T-cell (primary cell): ENCODE data around the gene RERE. TPM values are rescaled to one million over a fixed set of nuclear protein-coding genes. Genes with fewer than 3 reads are reported as not detected.
A peak's percentile ranks its signal among the peaks of the same experiment; 100 is the strongest.

Experiments
- ATAC-seq, 4 experiments: fragments of 200-7000 bp in 3 of 4; fragments of 150-1000 bp in 1 of 4; cut with Tn5 transposase; replicated peaks in 1 of 4; 1 replicate in 3 of 4; 2 replicates in 1 of 4; pipeline ENCODE4 v1.10.0; 2021; ENCODE audit warnings: moderate library complexity in 3 of 4, mild to moderate bottlenecking in 2 of 4, moderate number of reproducible peaks in 1 of 4
- CTCF ChIA-PET, 2 donors: fragments of 300-600 bp; sonication (Branson Sonifier 250); formaldehyde crosslinking; loops; one replicate each; lab custom pipeline; 2022; ENCODE audit warnings: antibody characterized with exemption in 2 of 2; lab: Charles Lee
- POLR2A ChIA-PET, 2 donors: fragments of 300-600 bp; sonication (Branson Sonifier 250); formaldehyde crosslinking; loops; one replicate each; lab custom pipeline; 2022; ENCODE audit warnings: antibody characterized with exemption in 2 of 2; lab: Charles Lee
- DNase-seq, 35 experiments: peaks; one replicate each; pipeline versions ENCODE4 v3.0.0 to v3.0.0-alpha.2; 2013 to 2023
- H3K27ac ChIP-seq: one replicate; pipeline ENCODE4 v1.5.1; 2013; ENCODE audit warnings: low read length
- H3K27me3 ChIP-seq, 2 experiments: replicated peaks in 1 of 2; 1 replicate in 1 of 2; 2 replicates in 1 of 2; pipeline versions ENCODE4 v1.6.1 to v1.7.0; 2013; ENCODE audit warnings: low read length in 1 of 2, mixed read lengths in 1 of 2; ENCODE audit not compliant: control insufficient read depth in 2 of 2, insufficient read depth in 2 of 2; ENCODE audit errors: extremely low read depth in 1 of 2
- H3K36me3 ChIP-seq, 2 donors: 1 replicate in 1 of 2; 2 replicates in 1 of 2; pipeline versions ENCODE4 v1.6.1 to v1.7.0; 2013; ENCODE audit warnings: low read length in 1 of 2; ENCODE audit not compliant: control insufficient read depth in 2 of 2, insufficient read depth in 1 of 2; ENCODE audit errors: extremely low read depth in 1 of 2
- H3K4me1 ChIP-seq, 2 experiments: 1 replicate in 1 of 2; 2 replicates in 1 of 2; pipeline versions ENCODE4 v1.6.1 to v1.7.0; 2013; ENCODE audit warnings: low read length in 2 of 2, mixed read lengths in 1 of 2; ENCODE audit not compliant: insufficient read depth in 2 of 2, control insufficient read depth in 1 of 2; ENCODE audit errors: extremely low read depth in 1 of 2
- H3K4me3 ChIP-seq, 2 donors: 1 replicate in 1 of 2; 2 replicates in 1 of 2; pipeline versions ENCODE4 v1.5.1 to v1.7.0; 2013; ENCODE audit warnings: mild to moderate bottlenecking in 2 of 2, low read length in 1 of 2, moderate library complexity in 1 of 2; ENCODE audit not compliant: control insufficient read depth in 1 of 2; ENCODE audit errors: extremely low read depth in 1 of 2
- H3K9me3 ChIP-seq: 2 replicates; pipeline ENCODE4 v1.7.0; 2013
- H3K27ac Mint-ChIP-seq, 2 donors: one replicate each; pipeline ENCODE4 v1.8.0; 2020 to 2021; ENCODE audit warnings: mild to moderate bottlenecking in 2 of 2, mixed read lengths in 2 of 2
- H3K27me3 Mint-ChIP-seq, 2 donors: one replicate each; pipeline ENCODE4 v1.8.0; 2021 to 2022; ENCODE audit warnings: mixed read lengths in 2 of 2
- H3K36me3 Mint-ChIP-seq: one replicate; pipeline ENCODE4 v1.8.0; 2021; ENCODE audit warnings: mixed read lengths
- H3K4me1 Mint-ChIP-seq, 3 donors: one replicate each; pipeline ENCODE4 v1.8.0; 2020 to 2022; ENCODE audit warnings: mixed read lengths in 3 of 3, mild to moderate bottlenecking in 1 of 3
- H3K4me3 Mint-ChIP-seq, 3 donors: one replicate each; pipeline ENCODE4 v1.8.0; 2020 to 2022; ENCODE audit warnings: mild to moderate bottlenecking in 3 of 3, mixed read lengths in 3 of 3, moderate library complexity in 3 of 3
- H3K9me3 Mint-ChIP-seq, 3 donors: one replicate each; pipeline ENCODE4 v1.8.0; 2020 to 2022; ENCODE audit warnings: mixed read lengths in 3 of 3
- WGBS: methylation state at CpG from one replicate; pipeline ENCODE4 v1.1.5; 2013; ENCODE audit warnings: missing lambda C conversion rate; ENCODE audit not compliant: insufficient coverage; 5-methylcytosine and 5-hydroxymethylcytosine counted together
- total RNA-seq, 35 experiments: library from RNA in 6 of 35; stranded (reverse) in 6 of 35; fragments of 120-200 nt in 1 of 35; gene quantifications; one replicate each; pipeline versions ENCODE4 v1.2.1 to v1.2.4 and lab custom pipeline; 2013 to 2026

RERE gene
- total RNA-seq, 5 donors from 2014 or later (not counting 1 experiment from before 2014, with no cell fraction given), result 85.1 to 116 (median 103) TPM

DNA sequence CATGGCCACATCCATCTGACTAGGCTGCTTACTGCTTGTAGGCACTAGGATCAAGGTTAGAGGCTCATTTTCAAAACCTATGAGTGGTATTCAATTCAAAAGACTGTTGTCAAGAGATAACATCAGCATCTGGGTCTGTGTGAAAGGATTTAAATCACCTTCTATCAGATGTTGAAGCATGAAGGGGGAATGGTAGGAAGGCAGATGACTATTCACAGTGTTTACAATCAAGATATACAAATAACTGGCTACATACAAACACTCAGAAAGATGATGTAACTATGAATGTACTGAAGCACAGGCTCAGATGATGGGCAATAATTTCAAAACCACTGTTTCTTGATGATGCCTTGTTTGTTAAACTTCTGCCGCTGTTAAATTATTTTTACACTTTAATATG lies 250.3 kb downstream of the RERE start:
- ChIA-PET POLR2A (no interaction called here), CTCF (no interaction called here)
- DNase-seq (no peak), ATAC-seq (no peak)
- H3K9me3 ChIP-seq, result no peaks in the 10 kb centered on the region
- no peaks in the 10 kb centered on the region for H3K27me3 ChIP-seq
- Mint-ChIP-seq H3K9me3 (no peaks in the 10 kb centered on the region), H3K4me3 (no peak overlapping the region), H3K27ac (no peak overlapping the region), H3K27me3 (no peaks in the 10 kb centered on the region), H3K4me1 (peaks cover 0 to 7% (median 6%) of the 10 kb centered on the region in 3 donors), H3K36me3 (no peaks in the 10 kb centered on the region)
- H3K36me3 ChIP-seq, result no peaks in the 10 kb centered on the region
- H3K4me1 ChIP-seq, result peaks cover 0 to 4% of the 10 kb centered on the region in 2 experiments
- no peak overlapping the region for H3K4me3 ChIP-seq
- no peak overlapping the region for H3K27ac ChIP-seq
- WGBS, result no CpG with 5 or more reads among the region's 1 CpG

DNA sequence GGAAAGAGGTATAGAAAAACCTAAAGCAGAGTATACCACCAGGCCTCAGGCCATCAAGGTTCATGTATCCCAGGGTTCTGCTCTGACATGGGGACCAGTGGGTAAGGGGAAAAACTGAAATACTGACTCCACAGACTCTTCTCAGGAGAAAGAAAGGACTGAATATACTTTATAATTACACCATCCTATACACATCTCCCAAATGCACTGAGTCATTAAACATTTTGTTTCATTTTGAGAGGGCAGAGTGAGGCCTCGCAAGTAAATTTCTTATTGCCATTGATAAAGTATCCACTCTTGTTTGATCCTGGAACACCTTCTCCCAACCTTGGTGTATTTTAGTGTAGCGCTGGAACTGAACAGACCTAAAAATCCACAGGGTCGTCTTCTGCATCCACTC lies 251.6 kb downstream of the RERE start:
- H3K4me3 Mint-ChIP-seq, result no peak overlapping the region
- Histone ChIP-seq H3K36me3 (no peaks in the 10 kb centered on the region), H3K27me3 (no peaks in the 10 kb centered on the region), H3K4me1 (no peaks in the 10 kb centered on the region), H3K4me3 (no peak overlapping the region), H3K9me3 (no peaks in the 10 kb centered on the region), H3K27ac (no peak overlapping the region)
- CTCF ChIA-PET, result interaction anchor here in 1 of 2 donors (0.6 kb wide), 1 partner anchor 292 kb away, joined by 3 read pairs; no protein-coding TSS in a partner anchor
- POLR2A ChIA-PET, result no interaction called here
- H3K36me3 Mint-ChIP-seq, result no peaks in the 10 kb centered on the region
- WGBS, result no CpG with 5 or more reads among the region's 3 CpGs
- DNase-seq (no peak), ATAC-seq (no peak)
- no peaks in the 10 kb centered on the region for H3K9me3 Mint-ChIP-seq
- H3K27ac Mint-ChIP-seq, result no peak overlapping the region
- no peaks in the 10 kb centered on the region for H3K27me3 Mint-ChIP-seq
- H3K4me1 Mint-ChIP-seq, result peaks cover 4 to 12% (median 9%) of the 10 kb centered on the region in 3 donors

DNA sequence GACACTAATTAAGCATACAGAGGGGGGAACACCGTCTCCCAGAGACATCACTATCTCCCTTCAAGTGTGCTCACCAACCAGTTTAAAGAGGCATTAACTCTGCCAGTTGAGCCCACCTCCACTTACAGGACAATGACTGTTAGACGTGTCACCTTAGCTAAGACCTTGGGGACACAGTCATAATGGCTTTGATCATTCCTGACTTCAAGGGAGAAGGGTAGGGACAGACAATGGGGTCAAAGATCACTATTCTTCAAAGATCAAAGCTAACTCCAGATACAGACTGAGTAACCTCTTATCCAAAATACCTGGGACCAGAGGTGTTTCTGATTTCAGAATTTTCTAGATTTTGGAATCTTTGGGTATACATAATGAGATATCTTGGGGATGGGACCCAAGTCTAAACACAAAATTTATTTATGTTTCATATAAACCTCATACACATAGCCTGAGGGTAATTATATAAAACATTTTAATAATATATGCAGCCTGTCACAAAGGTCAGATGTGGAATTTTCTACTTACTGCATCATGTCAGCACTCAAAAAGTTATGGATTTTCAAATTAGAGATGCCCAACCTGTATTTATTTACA lies 253.4 kb downstream of the RERE start:
- Histone ChIP-seq H3K9me3 (no peaks in the 10 kb centered on the region), H3K27ac (no peak overlapping the region), H3K4me1 (peaks cover 0 to 5% of the 10 kb centered on the region in 2 experiments), H3K36me3 (no peaks in the 10 kb centered on the region), H3K27me3 (no peaks in the 10 kb centered on the region), H3K4me3 (no peak overlapping the region)
- Mint-ChIP-seq H3K9me3 (no peaks in the 10 kb centered on the region), H3K36me3 (no peaks in the 10 kb centered on the region), H3K27ac (no peak overlapping the region), H3K4me3 (no peak overlapping the region), H3K27me3 (no peaks in the 10 kb centered on the region), H3K4me1 (peaks cover 7 to 16% (median 11%) of the 10 kb centered on the region in 3 donors)
- ATAC-seq (no peak), DNase-seq (no peak)
- ChIA-PET POLR2A (no interaction called here), CTCF (interaction anchor here in 1 of 2 donors (0.8 to 1.2 kb wide), 2 partner anchors 162 to 285 kb away, joined by 3 to 4 read pairs; no protein-coding TSS in a partner anchor)
- no CpG with 5 or more reads among the region's 2 CpGs for WGBS

DNA sequence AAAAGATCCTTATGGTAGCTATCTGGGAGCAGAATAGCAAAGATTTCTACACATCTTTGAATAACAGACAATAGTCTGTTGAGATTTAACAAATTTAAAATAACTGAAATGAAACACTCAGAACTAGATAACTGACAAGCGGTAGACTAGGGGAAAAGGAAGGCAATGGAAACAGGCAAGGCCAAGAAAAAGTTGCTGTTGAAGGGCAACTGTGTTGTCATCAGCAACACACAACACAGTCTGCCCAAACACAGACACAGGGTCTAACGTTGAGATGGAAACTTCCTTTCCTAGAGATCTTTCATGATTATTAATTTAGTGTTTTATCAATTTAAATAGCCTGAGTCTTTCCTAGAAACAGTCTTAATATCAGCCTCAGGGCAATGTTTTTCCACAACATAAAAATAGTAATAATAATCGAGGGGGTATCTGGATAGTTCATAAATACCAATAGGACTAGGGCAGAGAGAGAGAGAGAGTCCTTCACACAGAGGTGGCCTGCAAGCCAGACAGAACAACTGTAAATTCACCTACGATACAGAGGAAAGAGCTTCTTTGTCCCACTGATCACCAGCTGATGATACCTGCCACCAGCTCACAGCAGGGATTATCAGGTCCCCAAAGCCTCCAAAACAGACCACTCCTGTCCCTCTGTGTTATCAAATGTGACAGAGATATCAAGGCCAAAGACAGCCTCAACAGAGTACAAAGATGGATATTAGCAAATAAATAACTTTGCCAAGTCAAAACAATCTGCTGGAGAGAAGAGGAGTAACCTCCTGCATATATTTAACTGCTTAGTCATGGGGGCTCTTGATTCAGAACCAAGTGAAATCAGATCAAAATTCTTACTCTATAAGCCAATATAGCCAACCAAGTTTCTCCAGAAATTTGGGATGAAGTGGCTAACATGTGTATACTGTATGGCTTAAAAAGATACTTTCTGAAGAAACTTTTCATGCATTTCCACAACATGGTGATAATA lies 254.3 kb downstream of the RERE start:
- H3K9me3 ChIP-seq, result no peaks in the 10 kb centered on the region
- Mint-ChIP-seq H3K4me1 (peaks cover 7 to 16% (median 11%) of the 10 kb centered on the region in 3 donors), H3K27ac (peak overlapping the region; percentile 9 to 33), H3K9me3 (no peaks in the 10 kb centered on the region), H3K27me3 (no peaks in the 10 kb centered on the region), H3K36me3 (no peaks in the 10 kb centered on the region), H3K4me3 (no peak overlapping the region)
- no peak overlapping the region for H3K27ac ChIP-seq
- H3K4me3 ChIP-seq, result no peak overlapping the region
- ChIA-PET CTCF (interaction anchor here in 1 of 2 donors (0.7 to 4.1 kb wide), 6 partner anchors 17 to 286 kb away, joined by 3 to 23 read pairs (median 8); no protein-coding TSS in a partner anchor), POLR2A (no interaction called here)
- no peaks in the 10 kb centered on the region for H3K27me3 ChIP-seq
- ATAC-seq, result no peak
- WGBS, result 100% methylated on average over 1 of the region's 4 CpGs
- no peak for DNase-seq
- H3K4me1 ChIP-seq, result peaks cover 0 to 5% of the 10 kb centered on the region in 2 experiments
- no peaks in the 10 kb centered on the region for H3K36me3 ChIP-seq

DNA sequence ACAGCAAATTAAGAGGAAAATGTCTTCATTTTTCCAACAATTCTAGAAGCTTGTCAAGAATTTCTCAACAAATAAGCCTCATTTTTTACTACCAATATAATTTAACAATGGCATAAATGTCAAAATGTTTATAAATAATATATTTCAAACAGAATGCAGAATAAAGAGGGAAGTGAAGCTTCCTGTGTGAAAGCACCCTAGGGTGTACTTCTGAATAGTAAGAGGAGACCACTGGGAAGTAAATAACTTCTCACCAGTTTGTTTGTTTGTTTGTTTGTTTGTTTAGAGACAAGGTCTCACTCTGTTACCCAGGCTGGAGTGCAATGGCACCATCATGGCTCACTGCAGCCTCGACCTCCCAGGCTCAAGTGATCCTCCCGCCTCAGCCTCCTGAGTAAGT lies 255.2 kb downstream of the RERE start:
- H3K4me3 Mint-ChIP-seq, result no peak overlapping the region
- no peak for DNase-seq
- Histone ChIP-seq H3K4me1 (peaks cover 0 to 5% of the 10 kb centered on the region in 2 experiments), H3K27me3 (no peaks in the 10 kb centered on the region), H3K27ac (no peak overlapping the region), H3K4me3 (no peak overlapping the region), H3K9me3 (no peaks in the 10 kb centered on the region), H3K36me3 (no peaks in the 10 kb centered on the region)
- ATAC-seq, result no peak
- H3K27ac Mint-ChIP-seq, result no peak overlapping the region
- CTCF ChIA-PET, result interaction anchor here (0.6 to 4.1 kb wide), 16 partner anchors 10 to 1951 kb away, joined by 3 to 55 read pairs (median 8); no protein-coding TSS in a partner anchor
- no peaks in the 10 kb centered on the region for H3K9me3 Mint-ChIP-seq
- POLR2A ChIA-PET, result interaction anchor here in 1 of 2 donors (0.6 kb wide), 1 partner anchor 8 kb away, joined by 3 read pairs; no protein-coding TSS in a partner anchor
- no peaks in the 10 kb centered on the region for H3K27me3 Mint-ChIP-seq
- peaks cover 7 to 16% (median 11%) of the 10 kb centered on the region in 3 donors for H3K4me1 Mint-ChIP-seq
- no CpG with 5 or more reads among the region's 2 CpGs for WGBS
- H3K36me3 Mint-ChIP-seq, result no peaks in the 10 kb centered on the region
